B cell (primary cell): ENCODE results near the gene NAGPA. TPM values are rescaled to one million over a fixed set of nuclear protein-coding genes. Genes with fewer than 3 reads are reported as not detected.

Experiments
- ATAC-seq: fragments of 200-7000 bp; cut with Tn5 transposase; one replicate; pipeline ENCODE4 v1.10.0; 2021; ENCODE audit warnings: low read depth, mild to moderate bottlenecking, moderate number of reproducible peaks, moderate library complexity
- CTCF ChIA-PET: fragments of 350-600 bp; sonication (Branson Sonifier 250); formaldehyde crosslinking; loops from one replicate; lab custom pipeline; 2021; ENCODE audit warnings: antibody characterized with exemption, inconsistent platforms; lab: Charles Lee
- POLR2A ChIA-PET: fragments of 350-600 bp; sonication (Branson Sonifier 250); formaldehyde crosslinking; loops from one replicate; lab custom pipeline; 2021; ENCODE audit warnings: antibody characterized with exemption; lab: Charles Lee
- DNase-seq: peaks from one replicate; pipeline ENCODE4 v3.0.0; 2013
- H2AFZ ChIP-seq: 2 replicates; pipeline ENCODE4 v1.6.1; 2012; ENCODE audit warnings: mild to moderate bottlenecking, low read depth, low read length; ENCODE audit not compliant: insufficient read depth, poor library complexity, severe bottlenecking
- H3K27ac ChIP-seq, 2 donors: 1 replicate in 1 of 2; 2 replicates in 1 of 2; pipeline ENCODE4 v1.5.1; 2012 to 2013; ENCODE audit warnings: low read length in 2 of 2, mild to moderate bottlenecking in 2 of 2, moderate library complexity in 1 of 2
- H3K27me3 ChIP-seq, 4 experiments: fragments of 200-600 bp in 1 of 4; sonication (generic) in 1 of 4; replicated peaks in 1 of 4; 1 replicate in 2 of 4; 2 replicates in 2 of 4; pipeline versions ENCODE4 v1.6.1 to v1.7.0; 2013 to 2016; ENCODE audit warnings: low read length in 3 of 4, mild to moderate bottlenecking in 2 of 4, mixed read lengths in 1 of 4, moderate library complexity in 1 of 4; ENCODE audit not compliant: insufficient read depth in 4 of 4, control insufficient read depth in 3 of 4; ENCODE audit errors: control extremely low read depth in 1 of 4
- H3K36me3 ChIP-seq, 2 experiments: replicated peaks in 1 of 2; 1 replicate in 1 of 2; 2 replicates in 1 of 2; pipeline versions ENCODE4 v1.6.1 to v1.7.1; 2013; ENCODE audit warnings: low read length in 1 of 2; ENCODE audit not compliant: insufficient read depth in 2 of 2, control insufficient read depth in 1 of 2; ENCODE audit errors: control extremely low read depth in 1 of 2, extremely low read depth in 1 of 2
- H3K4me1 ChIP-seq, 2 donors: fragments of 200-600 bp in 1 of 2; sonication (generic) in 1 of 2; 1 replicate in 1 of 2; 2 replicates in 1 of 2; pipeline versions ENCODE4 v1.5.1 to v1.6.1; 2013 to 2017; ENCODE audit warnings: low read length in 2 of 2; ENCODE audit not compliant: control insufficient read depth in 2 of 2, insufficient read depth in 2 of 2
- H3K4me2 ChIP-seq: replicated peaks from 2 replicates; pipeline ENCODE3; 2012; ENCODE audit warnings: mild to moderate bottlenecking, low read depth, low read length; ENCODE audit not compliant: poor library complexity, severe bottlenecking
- H3K4me3 ChIP-seq, 5 experiments: fragments of 200-600 bp in 1 of 5; sonication (generic) in 1 of 5; 1 replicate in 3 of 5; 2 replicates in 2 of 5; pipeline versions ENCODE4 v1.5.1 to v1.7.0; 2011 to 2016; ENCODE audit warnings: low read length in 4 of 5, mild to moderate bottlenecking in 4 of 5, low read depth in 2 of 5, control low read depth in 1 of 5, moderate library complexity in 1 of 5; ENCODE audit not compliant: insufficient read depth in 1 of 5; ENCODE audit errors: control extremely low read depth in 1 of 5, extremely low read depth in 1 of 5
- H3K79me2 ChIP-seq: fragments of 200-600 bp; sonication (generic); one replicate; pipeline ENCODE4 v1.6.0; 2016; ENCODE audit warnings: low read length; ENCODE audit not compliant: control insufficient read depth, insufficient read depth
- H3K9ac ChIP-seq: fragments of 200-600 bp; sonication (generic); 2 replicates; pipeline ENCODE4 v1.6.1; 2017; ENCODE audit warnings: mild to moderate bottlenecking, low read length, moderate library complexity
- H3K9me3 ChIP-seq, 3 donors: one replicate each; pipeline versions ENCODE4 v1.6.1 to v1.7.1; 2013; ENCODE audit warnings: low read length in 2 of 3; ENCODE audit not compliant: control insufficient read depth in 2 of 3, insufficient read depth in 1 of 3; ENCODE audit errors: control extremely low read depth in 1 of 3
- H4K20me1 ChIP-seq: 2 replicates; pipeline ENCODE4 v1.6.0; 2012; ENCODE audit warnings: mild to moderate bottlenecking, low read length; ENCODE audit not compliant: insufficient read depth, control insufficient read depth, poor library complexity, severe bottlenecking
- H3K27ac Mint-ChIP-seq: one replicate; pipeline ENCODE4 v1.8.0; 2021; ENCODE audit warnings: mixed read lengths
- H3K27me3 Mint-ChIP-seq: one replicate; pipeline ENCODE4 v1.8.0; 2021; ENCODE audit warnings: mixed read lengths
- H3K4me1 Mint-ChIP-seq: one replicate; pipeline ENCODE4 v1.8.0; 2021; ENCODE audit warnings: mixed read lengths
- H3K4me3 Mint-ChIP-seq: one replicate; pipeline ENCODE4 v1.8.0; 2021; ENCODE audit warnings: mixed read lengths
- H3K9me3 Mint-ChIP-seq: one replicate; pipeline ENCODE4 v1.8.0; 2022; ENCODE audit warnings: mixed read lengths; ENCODE audit not compliant: insufficient read depth
- EZH2 ChIP-seq: IDR thresholded peaks from 2 replicates; pipeline ENCODE4 v1.6.1; 2012; ENCODE audit warnings: borderline replicate concordance, low read depth, mild to moderate bottlenecking, moderate library complexity, low read length; ENCODE audit not compliant: insufficient read depth, poor library complexity, severe bottlenecking
- WGBS: methylation state at CpG from one replicate; pipeline ENCODE4 v1.1.5; 2013; ENCODE audit warnings: missing lambda C conversion rate; ENCODE audit not compliant: insufficient coverage; 5-methylcytosine and 5-hydroxymethylcytosine counted together
- intact Hi-C: fragments of 100-400 bp; cut with micrococcal nuclease; formaldehyde crosslinking; loops from one replicate; pipeline ENCODE4 v1.10.0; 2022
- polyA plus RNA-seq: library from polyadenylated mRNA; depleted of rRNA; stranded (reverse); fragments of >200 nt; gene quantifications from 2 replicates; pipeline ENCODE4 v1.2.3, GENCODE V29; 2012
- total RNA-seq, 2 donors: library from RNA; stranded (reverse); fragments of 120-200 nt in 1 of 2; gene quantifications; 1 replicate in 1 of 2; 2 replicates in 1 of 2; pipeline versions ENCODE4 v1.2.3 to v1.2.4, GENCODE V29; 2013 to 2022
- TF ChIP-seq, protein P1 (sequence below): fragments of 200-600 bp; IDR thresholded peaks from one replicate; pipeline ENCODE4 v1.8.0; 2022; ENCODE audit warnings: antibody characterized with exemption, mild to moderate bottlenecking

NAGPA gene
- total and polyA plus RNA-seq, 2 donors (not counting 1 experiment from before 2014, with no cell fraction given), result 38.4 to 38.6 TPM

- no peaks in the 10 kb centered on the region for H3K9me3 ChIP-seq
- no peak overlapping the region for H3K4me3 ChIP-seq
- peaks cover 0 to 42% of the 10 kb centered on the region in 2 experiments for H3K36me3 ChIP-seq
- H3K27ac ChIP-seq, result no peak overlapping the region
- H3K79me2 ChIP-seq, result peaks cover 6% of the 10 kb centered on the region
- no peak for TF ChIP-seq EZH2
- TF ChIP-seq, protein P1, sequence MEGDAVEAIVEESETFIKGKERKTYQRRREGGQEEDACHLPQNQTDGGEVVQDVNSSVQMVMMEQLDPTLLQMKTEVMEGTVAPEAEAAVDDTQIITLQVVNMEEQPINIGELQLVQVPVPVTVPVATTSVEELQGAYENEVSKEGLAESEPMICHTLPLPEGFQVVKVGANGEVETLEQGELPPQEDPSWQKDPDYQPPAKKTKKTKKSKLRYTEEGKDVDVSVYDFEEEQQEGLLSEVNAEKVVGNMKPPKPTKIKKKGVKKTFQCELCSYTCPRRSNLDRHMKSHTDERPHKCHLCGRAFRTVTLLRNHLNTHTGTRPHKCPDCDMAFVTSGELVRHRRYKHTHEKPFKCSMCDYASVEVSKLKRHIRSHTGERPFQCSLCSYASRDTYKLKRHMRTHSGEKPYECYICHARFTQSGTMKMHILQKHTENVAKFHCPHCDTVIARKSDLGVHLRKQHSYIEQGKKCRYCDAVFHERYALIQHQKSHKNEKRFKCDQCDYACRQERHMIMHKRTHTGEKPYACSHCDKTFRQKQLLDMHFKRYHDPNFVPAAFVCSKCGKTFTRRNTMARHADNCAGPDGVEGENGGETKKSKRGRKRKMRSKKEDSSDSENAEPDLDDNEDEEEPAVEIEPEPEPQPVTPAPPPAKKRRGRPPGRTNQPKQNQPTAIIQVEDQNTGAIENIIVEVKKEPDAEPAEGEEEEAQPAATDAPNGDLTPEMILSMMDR, result no peak
- no peak for ATAC-seq
- H3K27ac Mint-ChIP-seq, result no peak overlapping the region
- no peak overlapping the region for H3K9ac ChIP-seq
- peaks cover 5% of the 10 kb centered on the region for H4K20me1 ChIP-seq
- intact Hi-C loops, result no loop called here
- peaks cover 2% of the 10 kb centered on the region for H3K4me1 Mint-ChIP-seq
- H3K4me2 ChIP-seq, result no peak overlapping the region
- CTCF ChIA-PET, result no interaction called here
- no peaks in the 10 kb centered on the region for H3K9me3 Mint-ChIP-seq
- 97% methylated on average over 9 of the region's 17 CpGs for WGBS
- no peaks in the 10 kb centered on the region for H3K27me3 ChIP-seq
- H3K4me1 ChIP-seq, result no peaks in the 10 kb centered on the region
- no peak overlapping the region for H3K4me3 Mint-ChIP-seq
- DNase-seq, result no peak
- H3K27me3 Mint-ChIP-seq, result no peaks in the 10 kb centered on the region
- H2AFZ ChIP-seq, result no peak overlapping the region
- POLR2A ChIA-PET, result no interaction called here
Measured at GRCh38 chr16:5078626-5079025, 44.9 kb upstream of the NAGPA start.

- POLR2A ChIA-PET, result no interaction called here
- intact Hi-C loops, result no loop called here
- Mint-ChIP-seq H3K27ac (no peak overlapping the region), H3K4me1 (peaks cover 13% of the 10 kb centered on the region), H3K27me3 (no peaks in the 10 kb centered on the region), H3K4me3 (no peak overlapping the region), H3K9me3 (no peaks in the 10 kb centered on the region)
- Histone ChIP-seq H3K79me2 (peaks cover 12% of the 10 kb centered on the region), H3K4me3 (no peak overlapping the region), H4K20me1 (peaks cover 5% of the 10 kb centered on the region), H3K27me3 (no peaks in the 10 kb centered on the region), H3K9ac (no peak overlapping the region), H2AFZ (no peak overlapping the region), H3K27ac (no peak overlapping the region), H3K36me3 (peaks cover 0 to 35% of the 10 kb centered on the region in 2 experiments), H3K4me1 (peaks cover 5 to 8% of the 10 kb centered on the region in 2 donors), H3K9me3 (no peaks in the 10 kb centered on the region), H3K4me2 (no peak overlapping the region)
- CTCF ChIA-PET, result interaction anchor here (0.7 kb wide), 1 partner anchor 10 kb away, joined by 3 read pairs; no protein-coding TSS in a partner anchor
- WGBS, result 97% methylated on average over 13 of the region's 13 CpGs
- DNase-seq (no peak), ATAC-seq (no peak)
- TF ChIP-seq, protein P1, result no peak
- no peak for TF ChIP-seq EZH2
Measured at GRCh38 chr16:5077304-5077703, 43.6 kb upstream of the NAGPA start.
